Parathyroid adenoma (tissue), 2 donors: ENCODE data around the gene DUS4L.

ENCODE experiments used
- H2AFZ ChIP-seq: fragments of 300-600 bp; sonication (generic); one replicate; pipeline ENCODE4 v1.7.0; 2017; ENCODE audit warnings: antibody characterized with exemption, mild to moderate bottlenecking
- H3K27ac ChIP-seq: fragments of 300-600 bp; sonication (generic); one replicate; pipeline ENCODE4 v1.7.0; 2017
- H3K27me3 ChIP-seq: fragments of 300-600 bp; sonication (generic); one replicate; pipeline ENCODE4 v1.7.0; 2017; ENCODE audit warnings: low read length; ENCODE audit not compliant: control insufficient read depth, insufficient read depth
- H3K36me3 ChIP-seq: fragments of 300-600 bp; sonication (generic); one replicate; pipeline ENCODE4 v1.7.0; 2017; ENCODE audit warnings: low read length; ENCODE audit not compliant: control insufficient read depth, insufficient read depth
- H3K4me1 ChIP-seq: fragments of 300-600 bp; sonication (generic); one replicate; pipeline ENCODE4 v1.7.0; 2017; ENCODE audit warnings: control low read depth
- H3K4me2 ChIP-seq: fragments of 300-600 bp; sonication (generic); one replicate; pipeline ENCODE4 v1.7.0; 2017; ENCODE audit warnings: low read length
- H3K4me3 ChIP-seq: fragments of 300-600 bp; sonication (generic); one replicate; pipeline ENCODE4 v1.7.0; 2017; ENCODE audit warnings: low read depth, low read length
- H3K79me2 ChIP-seq: fragments of 300-600 bp; sonication (generic); one replicate; pipeline ENCODE4 v1.7.0; 2017; ENCODE audit warnings: control low read depth
- H3K9ac ChIP-seq: fragments of 300-600 bp; sonication (generic); one replicate; pipeline ENCODE4 v1.7.0; 2017; ENCODE audit warnings: mild to moderate bottlenecking
- H3K9me3 ChIP-seq: fragments of 300-600 bp; sonication (generic); one replicate; pipeline ENCODE4 v1.7.0; 2017; ENCODE audit warnings: low read length; ENCODE audit not compliant: control insufficient read depth
- TF ChIP-seq, protein P1 (sequence below): fragments of 300-600 bp; sonication (generic); IDR thresholded peaks from one replicate; pipeline ENCODE4 v1.7.0; 2017; ENCODE audit warnings: antibody characterized with exemption, mild to moderate bottlenecking
- donor health status: primary hyperparathyroidism.

Gene DUS4L

DNA sequence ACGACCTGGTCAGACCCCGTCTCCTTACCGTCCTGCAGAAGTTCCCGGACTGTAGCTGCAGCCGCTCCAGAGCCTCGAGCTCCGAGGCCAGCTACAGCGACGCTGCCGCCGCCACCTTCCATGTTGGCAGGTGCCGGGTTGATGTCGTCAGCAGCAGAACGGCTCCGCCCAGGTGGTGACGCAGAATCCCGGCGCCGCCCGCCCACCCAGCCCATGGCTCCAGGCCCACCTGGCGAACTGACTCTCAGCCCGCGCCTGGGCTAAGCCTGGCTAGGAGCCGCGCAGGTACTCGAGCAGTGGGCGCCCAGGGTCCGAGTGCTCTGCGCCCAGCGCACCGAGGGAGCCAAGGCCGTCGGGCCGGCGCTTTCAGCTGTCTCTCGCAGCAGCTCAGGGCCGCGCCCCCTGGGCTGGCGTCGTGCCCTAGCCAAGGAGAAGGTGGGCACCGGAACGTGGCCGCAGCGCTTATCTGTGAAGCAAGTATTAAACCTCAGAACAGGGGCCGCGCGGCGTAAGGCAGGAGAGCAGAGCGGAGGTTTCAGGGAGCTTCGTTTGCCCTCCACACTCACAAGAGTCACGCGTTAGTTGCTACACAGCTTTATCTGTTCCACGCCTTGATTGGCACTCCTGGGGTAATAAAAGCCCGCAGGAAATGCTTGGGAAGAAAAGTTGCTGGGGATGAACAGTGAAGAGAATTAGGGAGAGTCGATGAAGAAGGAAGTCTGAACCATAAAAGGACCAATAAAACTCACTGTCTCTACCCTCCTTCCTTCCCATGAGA lies at the start of gene DUS4L, which contains the start of gene COG5:
TSS of gene DUS4L (plus strand) at position 197 of the 778 bp plus-strand sequence. CDS start 3,100 bp downstream, outside the sequence.
TSS of gene COG5 (minus strand) at position 146 of the 778 bp plus-strand sequence. CDS start at position 122, 24 bp downstream.
- Histone ChIP-seq H3K36me3 (no peaks in the 10 kb centered on the region), H3K27ac (peak within 1 kb of the TSS; percentile 88), H3K4me3 (peak within 1 kb of the TSS; percentile 89), H3K9ac (peak within 1 kb of the TSS; percentile 38), H3K27me3 (no peaks in the 10 kb centered on the region), H3K4me2 (peak within 1 kb of the TSS; percentile 87), H3K4me1 (peaks cover 5% of the 10 kb centered on the region), H2AFZ (peak within 1 kb of the TSS; percentile 100), H3K79me2 (peaks cover 8% of the 10 kb centered on the region), H3K9me3 (no peaks in the 10 kb centered on the region)
- TF ChIP-seq, protein P1, sequence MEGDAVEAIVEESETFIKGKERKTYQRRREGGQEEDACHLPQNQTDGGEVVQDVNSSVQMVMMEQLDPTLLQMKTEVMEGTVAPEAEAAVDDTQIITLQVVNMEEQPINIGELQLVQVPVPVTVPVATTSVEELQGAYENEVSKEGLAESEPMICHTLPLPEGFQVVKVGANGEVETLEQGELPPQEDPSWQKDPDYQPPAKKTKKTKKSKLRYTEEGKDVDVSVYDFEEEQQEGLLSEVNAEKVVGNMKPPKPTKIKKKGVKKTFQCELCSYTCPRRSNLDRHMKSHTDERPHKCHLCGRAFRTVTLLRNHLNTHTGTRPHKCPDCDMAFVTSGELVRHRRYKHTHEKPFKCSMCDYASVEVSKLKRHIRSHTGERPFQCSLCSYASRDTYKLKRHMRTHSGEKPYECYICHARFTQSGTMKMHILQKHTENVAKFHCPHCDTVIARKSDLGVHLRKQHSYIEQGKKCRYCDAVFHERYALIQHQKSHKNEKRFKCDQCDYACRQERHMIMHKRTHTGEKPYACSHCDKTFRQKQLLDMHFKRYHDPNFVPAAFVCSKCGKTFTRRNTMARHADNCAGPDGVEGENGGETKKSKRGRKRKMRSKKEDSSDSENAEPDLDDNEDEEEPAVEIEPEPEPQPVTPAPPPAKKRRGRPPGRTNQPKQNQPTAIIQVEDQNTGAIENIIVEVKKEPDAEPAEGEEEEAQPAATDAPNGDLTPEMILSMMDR, result no peak

GRCh38 chr7:107526672-107527071 lies 37.1 kb upstream of the DUS4L start:
- H3K27ac ChIP-seq, result no peak overlapping the region
- H2AFZ ChIP-seq, result no peak overlapping the region
- TF ChIP-seq, protein P1, result no peak
- no peaks in the 10 kb centered on the region for H3K4me1 ChIP-seq
- H3K4me3 ChIP-seq, result no peak overlapping the region
- H3K27me3 ChIP-seq, result no peaks in the 10 kb centered on the region
- H3K4me2 ChIP-seq, result no peak overlapping the region
- no peaks in the 10 kb centered on the region for H3K9me3 ChIP-seq
- H3K36me3 ChIP-seq, result no peaks in the 10 kb centered on the region
- H3K79me2 ChIP-seq, result peaks cover 3% of the 10 kb centered on the region
- H3K9ac ChIP-seq, result no peak overlapping the region

DNA sequence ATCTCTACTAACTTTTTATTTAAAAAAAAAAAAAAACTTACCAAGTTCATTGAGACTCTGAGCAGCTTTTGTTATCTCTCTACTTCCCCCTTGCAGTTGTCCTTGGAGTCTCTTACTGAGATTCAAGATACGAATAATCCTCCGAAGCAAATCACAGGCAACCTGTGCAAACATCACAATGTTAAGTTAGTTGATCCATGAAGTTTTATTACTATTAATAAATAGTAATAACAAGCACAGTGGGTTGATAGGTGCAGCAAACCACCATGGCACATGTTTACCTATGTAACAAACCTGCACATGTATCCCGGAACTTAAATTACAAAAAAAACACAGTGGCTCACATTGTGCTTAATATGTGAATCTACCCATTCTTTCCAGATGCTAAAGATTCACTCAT lies 36.6 kb upstream of the DUS4L start:
- Histone ChIP-seq H3K27ac (no peak overlapping the region), H3K79me2 (peaks cover under 1% of the 10 kb centered on the region), H3K4me1 (no peaks in the 10 kb centered on the region), H3K9me3 (no peaks in the 10 kb centered on the region), H3K4me2 (no peak overlapping the region), H3K4me3 (no peak overlapping the region), H3K36me3 (no peaks in the 10 kb centered on the region), H3K9ac (no peak overlapping the region), H2AFZ (no peak overlapping the region), H3K27me3 (no peaks in the 10 kb centered on the region)
- TF ChIP-seq, protein P1, result no peak

GRCh38 chr7:107528461-107528860 lies 35.3 kb upstream of the DUS4L start:
- Histone ChIP-seq H3K9ac (no peak overlapping the region), H3K4me2 (no peak overlapping the region), H2AFZ (no peak overlapping the region), H3K4me1 (no peaks in the 10 kb centered on the region), H3K27me3 (no peaks in the 10 kb centered on the region), H3K27ac (no peak overlapping the region), H3K9me3 (no peaks in the 10 kb centered on the region), H3K4me3 (no peak overlapping the region), H3K36me3 (no peaks in the 10 kb centered on the region), H3K79me2 (no peaks in the 10 kb centered on the region)
- TF ChIP-seq, protein P1, result no peak

DNA sequence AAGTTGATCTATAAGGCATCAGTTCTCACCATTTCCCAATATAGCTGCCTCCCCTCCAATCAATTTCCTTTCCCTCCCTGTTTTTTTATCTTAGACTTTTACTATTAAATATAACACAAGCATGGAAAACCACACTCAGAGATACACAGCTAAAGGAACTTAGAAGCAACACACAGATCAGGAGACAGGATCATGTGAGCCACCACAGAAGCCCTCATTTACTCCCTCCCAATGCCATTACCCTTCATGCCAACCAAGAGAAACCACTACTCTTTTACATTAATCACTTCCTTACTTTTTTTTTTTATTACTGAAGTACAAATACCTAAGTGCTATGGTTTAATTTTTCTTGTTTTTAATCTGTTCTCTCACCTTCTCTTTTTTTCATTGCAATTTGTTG lies 33.0 kb upstream of the DUS4L start:
- TF ChIP-seq, protein P1, result no peak
- H3K4me1 ChIP-seq, result no peaks in the 10 kb centered on the region
- no peak overlapping the region for H3K4me2 ChIP-seq

More for the DNA sequence above, 33.0 kb upstream of the DUS4L start:
- H3K27ac ChIP-seq, result no peak overlapping the region
- H3K36me3 ChIP-seq, result no peaks in the 10 kb centered on the region
- H2AFZ ChIP-seq, result no peak overlapping the region
- no peaks in the 10 kb centered on the region for H3K9me3 ChIP-seq
- no peaks in the 10 kb centered on the region for H3K27me3 ChIP-seq
- H3K79me2 ChIP-seq, result no peaks in the 10 kb centered on the region
- no peak overlapping the region for H3K4me3 ChIP-seq
- H3K9ac ChIP-seq, result no peak overlapping the region
